NCI-H1092 (cell line): ENCODE measurements around the gene CCDC91.
"Not testable (repeated sequence)": the region's sequence is repeated elsewhere in the genome, so short reads cannot be mapped to it uniquely, and the experiment has no call there.

Experiments used
- DNase-seq: peaks from one replicate; lab custom pipeline; 2025; lab: John Stamatoyannopoulos, UW

CCDC91 gene

DNA sequence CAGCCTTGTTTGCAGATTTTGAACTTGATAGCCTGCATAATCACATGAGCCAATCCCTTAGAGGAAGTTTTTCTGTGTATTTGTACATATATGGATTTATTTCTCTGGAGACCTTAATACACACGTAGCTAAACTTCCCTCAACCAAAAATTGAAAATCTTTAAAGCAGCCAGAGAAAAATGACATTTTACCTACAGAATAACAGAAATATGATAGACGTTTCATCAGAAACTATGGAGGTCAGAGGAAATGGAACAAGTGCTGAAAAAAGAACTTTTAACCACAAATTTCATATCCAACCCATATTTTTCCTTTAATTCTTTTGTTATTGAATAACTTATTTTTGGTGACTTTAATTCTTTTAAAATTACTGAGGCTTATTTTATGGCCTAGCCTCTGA is 177.7 kb downstream of the CCDC91 start:
- DNase-seq = no peak

DNA sequence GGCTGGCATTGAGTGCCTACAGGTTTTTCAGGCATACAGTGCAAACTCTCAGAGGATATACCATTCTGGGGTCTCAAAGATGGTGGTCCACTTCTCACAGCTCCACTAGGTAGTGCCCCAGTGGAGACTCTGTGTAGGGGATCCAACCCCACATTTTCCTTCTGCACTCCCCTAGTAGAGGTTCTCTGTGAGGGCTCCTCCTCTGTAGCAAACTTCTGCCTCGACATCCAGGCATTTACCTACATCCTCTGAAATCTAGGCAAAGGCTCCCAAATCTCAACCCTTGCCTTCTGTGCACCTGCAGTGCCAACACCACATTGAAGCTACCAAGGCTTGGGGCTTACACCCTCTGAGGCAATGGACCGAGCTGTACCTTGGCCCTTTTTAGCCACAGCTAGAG is 179.2 kb downstream of the CCDC91 start:
- DNase-seq = no peak

DNA sequence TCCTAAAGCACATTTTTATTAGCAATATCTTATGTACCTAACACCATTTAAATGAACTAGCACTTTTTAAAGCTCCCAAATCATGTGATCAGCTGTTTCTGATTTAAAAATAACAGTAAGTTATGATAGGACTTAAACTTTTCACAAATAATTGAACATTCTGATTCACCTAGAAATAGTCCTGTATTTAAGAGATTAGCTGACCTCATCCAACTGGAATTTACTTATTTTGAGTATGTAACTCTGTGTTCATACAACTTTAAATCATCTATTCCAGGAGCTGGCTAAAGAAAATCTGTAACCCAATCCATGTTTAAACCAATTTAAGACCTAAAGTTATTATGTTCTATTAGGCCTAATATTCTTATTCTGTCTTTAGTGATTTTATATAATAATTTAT is 184.3 kb downstream of the CCDC91 start:
- no peak for DNase-seq

DNA sequence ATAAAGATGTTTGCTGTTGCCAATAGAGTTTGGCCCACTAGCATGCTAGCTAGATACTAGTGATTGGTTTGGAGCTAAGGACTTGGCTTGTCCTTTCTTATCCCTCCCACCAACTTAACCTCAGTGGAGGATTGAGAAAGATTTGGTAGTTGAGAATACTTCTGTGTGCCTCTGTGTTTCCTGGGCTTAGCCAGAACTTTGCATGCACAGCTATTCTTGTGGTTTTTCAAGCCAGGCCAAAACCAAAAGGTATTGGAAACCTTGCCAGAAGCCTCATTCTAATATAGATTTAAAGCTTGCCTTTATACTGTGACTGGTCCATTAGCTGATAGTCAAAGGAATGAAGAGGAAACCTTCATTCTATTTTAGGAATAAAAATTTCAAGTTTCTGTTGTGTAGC is 188.5 kb downstream of the CCDC91 start:
- no peak for DNase-seq

DNA sequence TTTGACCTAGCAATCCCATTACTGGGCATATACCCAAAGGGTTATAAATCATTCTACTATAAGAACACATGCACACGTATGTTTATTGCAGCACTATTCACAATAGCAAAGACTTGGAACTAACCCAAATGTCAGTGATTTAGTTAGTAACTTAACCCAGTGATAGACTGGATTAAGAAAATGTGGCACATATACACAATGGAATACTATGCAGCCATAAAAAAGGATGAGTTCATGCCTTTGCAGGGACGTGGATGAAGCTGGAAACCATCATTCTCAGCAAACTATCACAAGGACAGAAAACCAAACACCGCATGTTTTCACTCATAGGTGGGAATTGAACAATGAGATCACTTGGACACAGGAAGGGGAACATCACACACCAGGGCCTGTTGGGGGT is 189.5 kb downstream of the CCDC91 start:
- DNase-seq = not testable (repeated sequence)

DNA sequence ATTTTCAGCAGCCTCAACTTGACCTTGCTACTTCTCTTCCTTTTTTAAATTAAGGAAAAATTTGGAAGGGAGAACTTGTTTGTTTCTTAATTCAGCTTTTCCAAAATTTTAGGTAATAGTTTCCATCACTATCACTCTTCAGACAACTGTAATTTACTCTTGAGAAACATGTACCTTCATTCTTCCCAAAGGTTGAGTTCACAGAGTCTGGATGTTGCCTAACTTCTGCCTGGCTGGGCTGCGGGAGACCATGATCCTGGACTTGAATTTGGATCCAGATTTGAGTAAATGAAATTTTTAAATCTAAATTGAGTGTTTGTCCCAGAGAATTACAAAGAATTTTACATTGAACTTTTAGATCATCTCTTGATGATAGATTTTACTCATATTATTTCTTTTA is 193.1 kb downstream of the CCDC91 start:
- no peak for DNase-seq

DNA sequence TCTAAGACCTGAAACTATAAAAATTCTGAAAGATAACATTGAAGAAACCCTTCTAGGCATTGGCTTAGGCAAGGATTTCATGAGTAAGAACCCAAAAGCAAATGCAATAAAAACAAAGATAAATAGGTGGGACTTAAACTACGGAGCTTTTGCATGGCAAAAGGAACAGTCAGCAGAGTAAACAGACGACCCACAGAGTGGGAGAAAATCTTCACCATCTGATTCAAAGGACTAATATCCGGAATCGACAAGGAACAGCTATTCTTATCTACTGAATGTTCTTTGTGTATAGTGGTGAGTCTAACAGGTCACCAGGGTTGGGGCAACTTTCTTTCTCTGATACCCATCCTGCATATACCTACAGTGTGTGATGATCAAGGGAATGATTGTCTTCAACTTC is 198.6 kb downstream of the CCDC91 start:
- no peak for DNase-seq

DNA sequence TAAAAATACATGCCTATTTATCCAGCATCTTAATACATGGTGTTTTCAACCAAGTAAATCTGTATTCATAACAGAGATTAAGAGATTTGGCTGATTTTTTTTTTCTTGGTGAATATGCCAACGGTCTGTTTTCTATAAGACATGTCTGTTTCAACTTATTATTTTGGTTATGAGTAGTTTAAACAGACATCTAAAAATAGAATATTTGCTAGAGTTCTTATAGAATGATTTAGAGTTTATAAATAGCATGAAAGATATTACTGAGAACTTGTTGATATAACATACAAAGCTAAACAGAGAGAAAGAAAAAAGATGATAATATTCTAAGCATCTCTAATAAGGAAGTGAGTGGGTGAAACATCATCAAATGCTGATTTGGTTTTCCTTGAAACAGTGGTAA is 199.9 kb downstream of the CCDC91 start:
- no peak for DNase-seq

DNA sequence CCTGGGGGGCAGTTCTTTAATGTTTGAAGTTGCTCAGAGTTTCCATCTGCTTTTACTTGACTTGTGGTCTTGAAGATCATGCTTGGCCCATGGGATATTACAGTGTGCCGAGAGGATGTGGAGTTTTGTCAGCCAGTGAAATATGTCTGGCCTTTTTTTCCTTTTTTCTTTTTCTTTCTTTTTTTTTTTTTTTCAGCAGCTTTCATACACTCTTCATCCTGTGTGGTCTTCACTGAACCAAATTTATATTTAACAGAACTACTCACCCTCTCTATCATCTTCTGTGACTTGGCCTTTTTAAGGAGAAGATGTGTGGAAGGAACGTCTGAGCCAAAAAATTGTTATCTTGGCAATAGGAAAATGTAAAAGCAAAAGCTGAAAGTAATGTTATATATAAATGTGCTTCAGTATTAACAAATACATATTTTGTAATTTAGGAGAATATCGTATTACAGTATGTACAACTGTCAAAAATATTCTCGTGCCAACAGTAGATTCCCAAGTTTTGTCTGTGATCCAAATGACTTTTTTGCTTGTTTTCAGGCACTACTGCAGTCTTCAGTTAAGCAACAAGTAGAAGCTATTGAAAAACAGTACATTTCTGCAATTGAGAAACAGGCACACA is 200.6 kb downstream of the CCDC91 start:
- DNase-seq = no peak

DNA sequence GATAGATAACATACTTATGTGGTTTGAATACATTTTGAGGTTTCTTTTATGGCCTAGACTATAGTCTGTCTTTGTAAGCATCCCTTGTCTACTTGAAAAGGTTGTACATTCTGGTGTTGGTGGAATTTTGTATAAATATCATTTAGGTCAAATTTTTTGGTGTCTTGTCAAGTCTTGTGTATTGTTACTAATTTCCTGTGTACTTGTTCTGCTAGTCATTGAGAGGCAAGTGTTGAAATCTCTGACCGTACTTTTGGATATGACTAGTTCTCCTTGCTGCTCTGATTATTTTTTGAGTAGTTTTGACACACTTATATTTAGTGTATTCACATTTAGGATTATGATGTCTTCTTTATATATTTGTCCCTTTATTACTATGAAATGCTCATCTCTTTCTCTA is 219.6 kb downstream of the CCDC91 start:
- no peak for DNase-seq

DNA sequence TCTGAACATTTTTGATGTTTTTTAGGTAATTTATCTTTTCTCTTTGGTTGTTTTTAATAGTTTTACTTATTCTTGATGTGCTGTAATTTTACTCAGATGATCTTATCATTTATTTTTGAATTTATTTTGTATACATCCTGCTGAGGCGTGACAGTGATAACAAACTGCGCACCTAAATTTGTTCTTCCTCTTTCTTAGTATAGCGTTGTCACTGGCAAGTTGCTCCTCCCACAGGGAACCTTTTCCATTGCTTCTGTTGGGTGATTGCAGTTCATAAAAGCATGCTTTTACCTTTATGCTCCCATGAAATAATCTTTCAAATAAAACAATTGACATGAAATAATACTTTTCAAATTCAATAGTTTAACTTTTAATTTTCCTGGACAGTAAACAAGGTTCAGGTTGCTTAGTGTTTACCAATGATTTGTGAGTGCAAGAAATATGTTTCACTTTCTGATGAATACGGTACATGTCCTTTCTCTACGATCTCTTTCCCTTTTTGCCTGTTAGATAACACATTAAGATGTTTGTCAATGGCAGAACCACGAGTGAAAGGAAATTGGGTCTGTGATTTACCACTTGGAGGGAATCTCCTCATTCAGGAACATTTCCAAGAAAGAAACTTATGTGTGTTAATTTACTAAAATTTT is 223.3 kb downstream of the CCDC91 start:
- no peak for DNase-seq

DNA sequence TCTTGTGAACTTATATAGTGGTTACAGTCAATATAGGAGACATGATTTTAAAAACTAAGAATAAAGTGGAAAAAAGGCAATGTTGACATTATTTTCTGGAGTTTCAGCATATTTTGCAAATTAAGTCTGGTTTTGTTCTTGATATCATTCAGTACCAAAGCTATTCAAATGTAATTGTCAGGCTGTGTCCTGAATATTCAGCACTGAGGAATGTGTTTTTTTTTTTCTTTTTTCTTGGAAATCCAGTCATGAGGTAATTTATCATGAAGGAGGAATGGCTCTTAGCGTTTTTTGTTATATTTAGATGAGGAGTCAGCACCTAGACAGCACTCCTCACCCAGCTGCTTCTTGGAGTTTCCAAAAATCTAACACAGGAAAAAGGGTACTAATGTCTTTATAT is 225.5 kb downstream of the CCDC91 start:
- no peak for DNase-seq

DNA sequence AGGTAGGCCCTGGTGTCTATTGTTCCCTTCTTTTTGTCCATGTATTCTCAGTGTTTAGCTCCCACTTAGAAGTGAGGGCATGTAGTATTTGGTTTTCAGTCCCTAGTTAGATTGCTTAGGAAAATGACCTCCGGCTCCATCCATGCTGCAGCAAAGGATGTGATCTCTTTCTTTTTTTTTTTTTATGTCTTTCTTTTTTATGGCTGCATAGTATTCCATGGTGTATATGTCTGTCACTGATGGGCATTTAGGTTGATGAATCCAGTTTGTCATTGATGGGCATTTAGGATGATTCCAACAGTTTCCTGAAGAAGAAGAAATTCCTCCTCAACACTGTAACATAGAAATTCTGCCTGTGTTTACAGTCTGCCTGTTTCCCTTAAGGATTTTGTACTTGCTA is 231.1 kb downstream of the CCDC91 start:
- no peak for DNase-seq

DNA sequence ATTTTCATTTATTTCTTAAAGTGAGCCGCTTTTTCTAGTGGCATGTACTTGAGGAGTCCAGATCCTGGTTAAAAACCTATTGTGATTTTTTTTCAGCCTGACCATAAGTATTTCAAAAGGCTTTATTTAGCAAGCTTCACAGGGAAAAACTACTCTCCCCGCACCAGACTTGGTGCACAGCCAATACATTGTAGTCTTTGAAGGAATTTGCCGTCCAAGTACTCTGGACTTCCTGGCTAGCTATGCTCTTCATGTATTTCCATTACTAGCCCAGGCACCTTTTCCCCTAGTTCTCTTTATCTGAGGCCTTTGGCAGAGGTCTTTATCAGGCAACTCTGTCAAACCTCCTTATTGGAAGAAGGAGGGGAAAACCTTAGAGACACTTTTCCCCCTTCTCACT is 234.7 kb downstream of the CCDC91 start:
- DNase-seq = no peak

DNA sequence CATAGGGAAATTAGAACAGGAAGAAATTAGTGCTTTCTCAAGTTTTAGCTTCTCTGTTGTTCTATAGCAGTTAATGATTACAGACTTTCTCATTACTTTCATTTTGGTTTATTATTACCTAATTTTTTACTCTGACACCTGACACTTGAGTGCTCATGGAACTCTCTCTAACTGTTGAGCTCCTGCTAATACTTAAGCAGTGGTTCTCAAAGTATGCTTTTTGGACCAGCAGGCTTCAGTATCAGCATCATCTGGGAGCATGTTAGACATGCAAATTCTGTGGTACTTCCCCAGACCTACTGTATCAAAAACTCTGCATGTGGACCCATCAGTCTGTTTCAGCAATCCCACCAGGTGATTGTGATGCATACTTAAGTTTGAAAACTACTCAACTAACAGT is 235.3 kb downstream of the CCDC91 start:
- no peak for DNase-seq

DNA sequence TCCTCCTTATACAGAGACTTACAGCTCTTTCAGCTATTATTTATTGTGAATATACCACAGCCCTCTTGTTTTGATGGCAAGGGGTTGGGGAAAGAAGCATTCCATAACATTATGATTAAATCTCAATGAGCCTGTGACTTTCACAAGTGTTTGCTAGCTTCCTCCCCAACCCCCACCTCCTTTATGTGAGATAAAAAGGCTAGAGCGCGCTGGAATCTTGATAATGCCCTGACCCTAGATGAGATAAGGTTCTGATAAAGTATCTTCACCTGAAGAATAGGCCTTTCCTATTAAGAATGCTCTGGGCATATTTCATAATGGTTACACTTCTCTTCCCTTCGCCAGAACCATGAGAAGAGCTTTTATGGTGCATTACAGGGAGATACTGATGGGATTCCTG is 236.8 kb downstream of the CCDC91 start:
- DNase-seq = no peak

DNA sequence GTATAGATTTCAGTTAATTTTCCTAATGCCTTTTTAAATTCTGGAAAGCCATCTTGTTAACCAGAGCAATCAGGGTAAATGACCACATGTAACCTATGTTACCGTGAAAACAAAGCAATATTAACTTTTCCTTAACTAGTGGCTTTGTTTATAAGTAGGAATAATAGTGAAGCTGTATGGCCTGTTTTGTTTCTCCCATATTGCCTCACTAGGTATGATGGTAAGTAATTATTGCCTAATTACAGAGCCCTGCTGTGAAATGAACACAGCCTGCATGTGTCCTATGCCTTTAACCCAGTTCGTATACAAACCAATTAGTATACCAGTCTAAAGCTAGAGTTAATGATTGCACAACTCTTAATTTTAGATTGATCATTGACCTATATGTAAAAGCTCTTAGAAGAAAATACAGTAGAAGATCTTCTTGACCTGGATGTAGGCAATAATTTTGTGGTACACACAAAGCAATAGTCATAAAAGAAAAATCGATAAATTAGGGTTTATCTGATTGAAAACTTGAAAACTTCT is 249.9 kb downstream of the CCDC91 start:
- no peak for DNase-seq

DNA sequence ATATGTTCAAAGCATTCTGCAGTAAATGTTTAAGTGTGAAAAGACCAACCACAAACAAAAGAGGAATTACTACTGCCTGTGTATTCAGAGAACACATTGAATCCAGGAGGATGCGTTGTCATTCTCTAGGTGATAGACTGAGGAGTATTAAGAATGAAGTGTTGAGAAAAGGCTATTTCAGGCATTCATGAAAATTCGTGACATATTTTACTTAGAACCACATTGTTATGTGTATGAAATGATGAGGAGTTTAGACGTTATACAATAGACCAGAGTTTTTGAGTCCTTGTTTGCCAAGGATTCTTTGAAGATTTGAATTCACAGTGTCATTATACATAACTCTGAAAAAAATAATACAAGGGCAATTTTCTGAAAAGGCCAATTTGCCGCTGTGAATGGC is 251.8 kb downstream of the CCDC91 start:
- no peak for DNase-seq

DNA sequence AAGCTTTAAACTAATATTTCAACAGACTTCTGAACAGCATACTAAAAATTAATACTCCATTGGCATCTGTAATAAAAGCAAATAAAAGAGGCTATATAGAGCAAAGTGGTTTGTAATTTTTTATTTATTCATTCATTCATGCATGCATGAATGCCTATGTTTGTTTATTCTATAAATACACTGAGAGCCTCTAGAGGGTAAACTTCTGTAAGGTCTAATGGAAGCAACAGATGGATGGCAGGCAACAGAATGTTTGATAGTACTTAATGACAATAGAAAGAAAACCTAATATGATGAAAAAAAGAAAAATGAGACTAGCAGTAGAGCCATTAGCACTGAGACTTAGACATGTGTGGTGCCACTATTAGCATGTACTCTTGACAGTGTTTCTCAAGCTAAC is 253.1 kb downstream of the CCDC91 start:
- DNase-seq = no peak

DNA sequence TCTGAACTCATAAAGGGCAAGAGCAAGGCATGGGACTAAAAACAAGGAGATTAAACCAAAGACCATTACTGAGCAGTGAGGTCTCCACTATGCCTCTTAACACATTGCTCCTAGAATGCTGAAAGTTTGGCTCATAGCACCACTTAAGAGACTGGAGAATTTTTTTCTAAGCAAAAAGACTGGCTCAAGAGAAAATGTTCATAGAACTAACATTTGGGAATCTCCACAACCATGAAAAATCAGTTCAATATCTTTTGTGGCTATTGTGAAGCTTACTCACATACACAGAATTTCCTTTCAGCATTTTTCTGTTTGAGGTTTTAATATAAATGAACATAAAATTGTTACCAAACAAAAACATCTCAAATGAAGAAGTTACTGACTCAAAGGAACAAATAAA is 255.8 kb downstream of the CCDC91 start:
- DNase-seq = no peak

DNA sequence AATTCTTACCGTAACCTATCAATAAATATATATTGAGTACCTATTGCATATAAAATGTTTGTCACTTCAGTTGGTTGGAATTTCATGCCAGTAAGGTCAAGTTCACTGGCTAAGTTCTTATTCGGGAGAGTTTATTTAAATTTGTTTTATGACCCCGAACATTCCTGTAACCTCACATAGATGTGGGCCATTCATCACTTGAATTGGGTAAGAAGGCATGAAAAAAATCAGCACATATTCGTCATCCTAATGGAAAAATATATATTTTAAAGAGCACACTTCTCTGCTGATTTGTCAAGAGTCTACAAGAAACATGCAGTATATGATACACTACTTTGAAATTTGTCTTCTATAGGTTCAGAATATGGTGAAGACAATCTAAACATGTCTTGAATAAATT is 263.4 kb downstream of the CCDC91 start:
- no peak for DNase-seq

DNA sequence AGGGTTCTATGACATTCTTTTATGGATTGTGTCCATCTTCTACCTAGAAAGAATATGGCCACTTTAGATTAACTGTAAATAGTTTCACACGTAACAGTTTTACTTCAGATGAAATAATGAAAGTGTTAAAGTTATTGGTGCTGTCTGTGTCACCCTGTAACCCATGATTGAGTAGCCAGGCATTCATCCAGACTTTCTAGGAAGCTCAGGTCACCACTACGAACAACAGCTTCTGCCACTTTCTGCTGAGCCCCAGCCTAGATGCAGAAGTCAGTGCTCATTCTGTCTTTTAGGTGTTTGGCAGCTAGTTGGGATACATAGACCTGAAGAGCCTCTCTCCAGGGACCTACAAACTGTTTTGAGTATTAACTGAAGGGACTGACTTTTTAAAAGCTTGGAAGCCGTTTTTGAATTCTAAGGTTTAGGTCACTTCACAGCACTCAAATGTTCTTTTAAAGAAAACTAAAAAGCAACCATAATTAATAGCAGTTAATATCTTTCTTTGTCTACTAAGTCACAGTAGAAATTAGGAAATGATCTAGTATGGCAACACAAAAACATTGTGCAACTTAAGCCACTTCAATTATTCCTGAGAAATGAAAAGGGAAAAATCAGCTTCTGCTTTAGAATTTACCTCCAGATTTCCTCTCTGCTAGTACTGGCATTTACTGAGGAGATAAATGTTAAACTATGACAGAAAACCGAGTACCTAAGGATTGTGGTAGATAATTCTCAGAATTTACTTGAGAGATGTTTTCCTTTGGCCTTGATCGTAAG is 266.9 kb downstream of the CCDC91 start:
- no peak for DNase-seq

DNA sequence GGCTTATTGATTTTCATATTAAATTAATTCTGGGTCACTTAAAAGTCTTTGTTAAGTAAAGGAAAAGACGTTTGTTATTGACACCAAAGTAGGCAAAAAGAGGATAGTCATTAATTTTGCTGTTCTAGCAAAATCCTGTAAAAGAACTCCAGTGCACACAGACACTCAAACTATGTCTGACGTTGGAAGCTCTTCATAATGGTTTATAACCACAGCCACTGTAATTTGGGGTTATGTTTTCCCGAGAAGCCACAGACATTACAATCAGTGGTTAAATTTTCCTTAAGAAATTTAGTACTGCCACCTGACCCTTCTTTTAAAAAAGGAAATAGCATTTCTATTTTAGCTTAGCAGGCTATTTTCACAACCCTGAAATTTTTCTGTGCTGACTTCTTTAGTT is 267.5 kb downstream of the CCDC91 start:
- no peak for DNase-seq
